Stimulated activated CD4-positive, alpha-beta T cell treated with anti-CD3 and anti-CD28 coated beads, Interleukin-15, amount 100 ng/mL, for 48 hours (primary cell): Measurements from ENCODE around the gene DEK.
"Not testable (repeated sequence)": the region's sequence is repeated elsewhere in the genome, so short reads cannot be mapped to it uniquely, and the experiment has no call there.

Experiments used
- DNase-seq, 2 donors: peaks; one replicate each; pipeline ENCODE4 v3.0.0-alpha.2; 2020; ENCODE audit warnings: low read depth in 2 of 2

Gene DEK, protein sequence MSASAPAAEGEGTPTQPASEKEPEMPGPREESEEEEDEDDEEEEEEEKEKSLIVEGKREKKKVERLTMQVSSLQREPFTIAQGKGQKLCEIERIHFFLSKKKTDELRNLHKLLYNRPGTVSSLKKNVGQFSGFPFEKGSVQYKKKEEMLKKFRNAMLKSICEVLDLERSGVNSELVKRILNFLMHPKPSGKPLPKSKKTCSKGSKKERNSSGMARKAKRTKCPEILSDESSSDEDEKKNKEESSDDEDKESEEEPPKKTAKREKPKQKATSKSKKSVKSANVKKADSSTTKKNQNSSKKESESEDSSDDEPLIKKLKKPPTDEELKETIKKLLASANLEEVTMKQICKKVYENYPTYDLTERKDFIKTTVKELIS

DNA sequence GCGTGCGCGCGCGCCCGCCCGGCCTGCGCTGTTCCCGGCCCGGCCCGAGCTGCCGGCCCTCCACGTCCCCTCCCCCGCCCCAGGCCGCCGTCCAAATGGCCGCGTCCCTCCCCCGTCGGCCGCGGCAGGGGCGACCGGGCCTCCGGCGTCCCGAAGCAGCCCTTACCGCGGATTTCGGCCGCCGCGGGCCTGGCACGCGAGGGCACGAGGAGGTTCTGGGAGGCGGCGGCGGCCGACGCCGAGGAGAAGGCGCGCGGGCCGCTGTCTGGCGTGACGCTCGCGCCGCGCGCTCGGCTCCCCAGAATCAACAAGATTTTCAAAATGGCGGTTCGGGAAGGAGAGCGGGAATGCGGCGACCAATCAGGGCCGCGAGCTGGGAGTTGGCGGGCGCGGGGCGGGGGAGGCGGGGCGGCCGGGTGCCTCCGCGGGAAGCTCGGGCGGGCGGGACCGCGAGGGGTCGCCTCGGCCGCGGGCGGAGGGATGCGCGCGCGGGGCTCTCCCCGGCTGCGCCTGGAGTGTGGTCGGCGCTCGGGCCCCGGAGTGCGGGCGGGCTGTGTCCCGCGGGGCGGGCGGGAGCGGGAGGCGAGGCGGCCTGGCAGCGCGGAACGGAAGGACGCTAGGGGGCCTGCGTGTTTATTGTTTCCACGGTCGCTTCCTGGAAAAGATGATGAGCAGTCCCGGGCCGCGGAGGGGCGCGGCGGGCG is at the start of gene DEK:
Gene DEK (minus strand): TSS at position 312 of the 704 bp plus-strand sequence. CDS start 543 bp downstream, outside the sequence.
- peak; percentile 73 to 74 for DNase-seq

DNA sequence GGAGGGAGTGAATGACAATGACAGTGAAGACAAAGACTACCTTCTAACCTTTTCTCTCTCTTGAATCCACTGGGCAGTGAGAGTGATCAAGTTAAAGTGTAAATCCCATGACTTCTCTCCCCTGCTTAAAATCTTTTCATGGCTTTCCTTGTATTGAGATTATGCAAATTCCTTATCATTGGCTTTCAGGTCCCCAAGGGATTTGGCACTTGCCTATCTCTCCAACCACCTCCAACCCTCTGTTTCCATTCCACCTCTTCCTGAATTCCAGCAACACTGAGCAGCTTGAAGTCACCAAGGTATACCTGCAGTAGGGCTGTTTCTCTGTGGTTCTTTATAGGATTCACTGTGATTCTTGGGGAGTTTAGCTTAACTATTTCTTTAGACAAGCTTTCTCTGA is 48.0 kb upstream of the DEK start:
- no peak for DNase-seq

DNA sequence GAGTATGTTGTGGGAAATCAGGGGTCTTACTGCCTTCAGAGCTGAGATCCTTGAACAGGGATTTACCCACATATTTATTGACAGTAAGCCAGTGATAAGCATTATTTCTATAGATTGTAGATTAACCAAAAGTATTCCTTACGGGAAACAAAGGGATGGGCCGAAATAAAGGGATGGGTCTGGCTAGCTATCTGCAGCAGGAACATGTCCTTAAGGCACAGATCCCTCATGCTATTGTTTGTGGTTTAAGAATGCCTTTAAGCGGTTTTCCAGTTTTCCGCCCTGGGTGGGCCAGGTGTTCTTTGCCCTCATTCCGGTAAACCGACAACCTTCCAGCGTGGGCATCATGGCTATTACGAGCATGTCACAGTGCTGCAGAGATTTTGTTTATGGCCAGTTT is 45.7 kb upstream of the DEK start:
- DNase-seq: not testable (repeated sequence)

DNA sequence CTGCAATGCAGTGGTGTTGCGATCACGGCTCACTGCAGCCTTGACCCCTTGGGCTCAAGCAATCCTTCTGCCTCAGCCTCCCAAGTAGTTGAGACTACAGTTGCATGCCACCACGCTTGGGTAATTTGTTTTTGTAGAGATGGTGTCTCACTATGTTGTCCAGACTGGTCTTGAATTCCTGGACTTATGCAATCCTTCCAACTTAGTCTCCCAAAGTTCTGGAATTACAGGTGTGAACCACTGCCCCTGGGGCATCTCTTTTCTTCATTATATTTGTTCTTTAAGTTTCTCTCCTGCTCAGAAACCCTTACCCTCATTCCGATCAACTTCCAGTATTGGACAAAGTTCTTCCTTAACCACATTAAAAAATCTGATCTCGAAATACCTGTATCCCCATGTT is 44.7 kb upstream of the DEK start:
- no peak for DNase-seq

- DNase-seq: no peak
Measured at GRCh38 chr6:18308070-18308735, 43.9 kb upstream of the DEK start.

DNA sequence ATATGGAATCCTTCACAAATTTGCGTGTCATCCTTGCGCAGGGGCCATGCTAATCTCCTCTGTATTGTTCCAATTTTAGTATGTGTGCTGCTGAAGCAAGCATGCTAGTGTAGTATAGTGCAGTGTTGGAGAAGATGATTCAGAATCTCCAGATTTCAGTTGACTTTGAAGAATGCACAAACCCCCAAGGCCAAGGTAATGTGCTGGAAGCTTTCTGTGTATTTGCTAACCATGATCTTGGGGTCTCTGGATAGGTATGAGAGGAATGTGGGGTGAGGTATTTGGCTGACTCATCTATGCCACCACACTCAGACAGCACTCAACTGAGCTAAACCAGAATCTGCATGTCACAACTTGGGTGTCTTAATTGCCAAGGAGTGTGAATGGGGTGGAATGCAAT is 42.6 kb upstream of the DEK start:
- DNase-seq: no peak

- DNase-seq: no peak
Measured at GRCh38 chr6:18302561-18303439, 38.5 kb upstream of the DEK start.

DNA sequence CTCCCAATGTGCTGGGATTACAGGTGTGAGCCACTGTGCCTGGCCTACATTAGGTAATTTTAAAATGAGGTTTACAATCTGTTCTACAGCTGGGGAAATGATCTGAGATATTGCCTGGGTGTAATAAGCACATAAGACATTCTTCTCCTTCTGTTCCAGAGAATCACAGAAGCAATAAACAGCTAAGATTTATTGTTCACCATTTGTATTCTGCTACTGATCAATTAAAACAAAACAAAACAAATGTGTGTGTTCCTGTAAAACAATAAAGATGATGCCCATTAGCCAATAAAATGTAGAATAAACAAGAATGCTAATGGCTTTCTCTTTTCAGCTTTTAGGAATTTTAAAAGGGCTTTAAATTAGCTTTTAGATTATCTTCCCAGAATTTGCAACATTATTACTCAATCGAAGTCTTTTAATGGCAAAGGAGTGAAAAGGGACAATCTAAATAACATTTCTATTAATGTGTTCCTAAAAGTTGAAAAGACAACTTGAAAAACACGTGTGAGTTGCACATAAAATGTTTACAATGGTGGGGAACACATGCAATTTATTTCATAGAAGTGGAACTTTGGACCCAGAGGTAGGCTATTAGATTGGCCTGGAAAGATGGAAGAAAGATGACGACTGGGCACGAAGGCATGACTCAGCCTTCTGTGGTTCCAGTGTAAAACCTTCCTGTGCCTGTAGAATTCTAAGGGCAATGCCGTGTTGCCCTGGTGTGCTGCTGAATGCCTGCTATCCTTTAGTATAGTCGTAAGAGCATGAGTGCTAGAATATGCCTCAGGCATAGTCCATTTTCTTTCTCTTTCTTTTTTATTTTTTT is 29.0 kb upstream of the DEK start:
- DNase-seq: no peak

DNA sequence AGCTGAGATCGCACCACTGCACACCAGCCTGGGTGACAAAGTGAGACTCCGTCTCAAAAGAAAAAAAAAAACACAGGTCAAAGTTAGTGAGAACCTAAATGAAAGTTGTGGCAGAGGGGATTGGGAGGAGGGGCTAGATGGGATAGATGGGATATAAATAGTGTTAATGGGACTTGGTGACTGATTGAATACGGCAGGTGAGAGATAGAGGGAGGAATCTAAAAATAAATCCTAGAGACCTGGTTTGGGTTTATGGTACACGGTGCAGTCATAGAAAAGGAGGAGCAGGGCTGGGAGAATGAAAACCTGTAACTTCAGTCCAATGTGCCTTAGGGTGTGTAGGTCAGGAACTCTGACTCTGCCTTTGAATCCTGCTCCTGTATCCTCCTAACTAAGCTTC is 25.0 kb upstream of the DEK start:
- DNase-seq: no peak

GRCh38 chr6:18284261-18284660 is 19.9 kb upstream of the DEK start:
- DNase-seq: no peak

DNA sequence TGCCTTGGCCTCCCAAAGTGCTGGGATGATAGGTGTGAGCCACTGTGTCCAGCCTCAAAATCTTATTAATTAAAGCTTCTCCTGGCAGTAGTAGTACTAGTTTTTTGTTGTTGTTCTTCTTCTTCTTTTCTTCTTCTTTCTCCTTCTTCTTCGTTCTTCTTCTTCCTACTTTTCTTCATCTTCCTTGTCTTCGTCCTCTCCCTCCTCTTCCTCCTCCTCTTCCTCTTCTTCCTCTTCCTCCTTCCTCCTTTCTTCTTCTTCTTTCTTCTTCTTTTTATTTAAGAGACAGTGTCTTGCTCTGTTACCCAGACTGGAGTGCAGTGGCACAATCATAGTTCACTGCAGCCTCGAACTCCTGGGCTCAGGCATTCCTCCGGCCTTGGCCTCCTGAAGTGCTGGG is 17.2 kb upstream of the DEK start:
- DNase-seq: no peak

DNA sequence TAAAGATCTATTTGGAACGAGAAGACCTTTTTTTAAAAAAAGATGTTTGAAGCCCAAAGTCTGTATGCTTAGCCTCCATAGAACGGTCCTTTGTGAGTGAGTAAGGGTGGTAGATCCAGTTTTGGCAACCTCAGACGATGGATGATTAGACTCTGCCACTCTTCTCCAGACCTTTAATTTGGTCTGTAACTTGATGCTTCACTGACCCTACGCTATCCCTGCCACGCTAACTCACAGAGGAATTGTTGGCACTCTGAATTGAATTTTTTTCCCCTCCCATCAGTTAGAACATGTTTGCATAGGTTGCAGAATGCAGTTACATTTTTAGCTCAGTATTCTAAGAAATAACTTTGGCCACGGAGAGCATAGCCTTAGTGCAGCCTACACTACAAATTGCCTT is 15.8 kb upstream of the DEK start:
- no peak for DNase-seq

DNA sequence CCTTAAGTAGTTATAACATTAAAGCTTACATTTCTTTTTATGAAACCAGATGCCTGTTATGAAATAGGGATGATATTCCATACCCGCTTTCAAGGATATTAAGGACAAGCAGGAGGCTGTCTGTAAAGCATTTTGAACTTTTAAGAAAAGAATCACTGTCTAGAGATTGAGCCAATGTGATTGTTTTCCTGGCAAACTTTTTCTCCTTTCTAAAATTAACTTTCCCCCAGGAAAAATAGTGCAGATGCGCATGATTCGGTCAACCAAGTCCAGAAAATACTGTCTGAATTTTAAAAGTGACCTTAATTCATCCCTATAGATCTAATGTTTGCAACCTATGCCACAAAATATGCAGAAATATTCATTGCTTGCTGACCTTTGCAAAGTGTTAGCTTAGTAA is 15.1 kb upstream of the DEK start:
- no peak for DNase-seq

DNA sequence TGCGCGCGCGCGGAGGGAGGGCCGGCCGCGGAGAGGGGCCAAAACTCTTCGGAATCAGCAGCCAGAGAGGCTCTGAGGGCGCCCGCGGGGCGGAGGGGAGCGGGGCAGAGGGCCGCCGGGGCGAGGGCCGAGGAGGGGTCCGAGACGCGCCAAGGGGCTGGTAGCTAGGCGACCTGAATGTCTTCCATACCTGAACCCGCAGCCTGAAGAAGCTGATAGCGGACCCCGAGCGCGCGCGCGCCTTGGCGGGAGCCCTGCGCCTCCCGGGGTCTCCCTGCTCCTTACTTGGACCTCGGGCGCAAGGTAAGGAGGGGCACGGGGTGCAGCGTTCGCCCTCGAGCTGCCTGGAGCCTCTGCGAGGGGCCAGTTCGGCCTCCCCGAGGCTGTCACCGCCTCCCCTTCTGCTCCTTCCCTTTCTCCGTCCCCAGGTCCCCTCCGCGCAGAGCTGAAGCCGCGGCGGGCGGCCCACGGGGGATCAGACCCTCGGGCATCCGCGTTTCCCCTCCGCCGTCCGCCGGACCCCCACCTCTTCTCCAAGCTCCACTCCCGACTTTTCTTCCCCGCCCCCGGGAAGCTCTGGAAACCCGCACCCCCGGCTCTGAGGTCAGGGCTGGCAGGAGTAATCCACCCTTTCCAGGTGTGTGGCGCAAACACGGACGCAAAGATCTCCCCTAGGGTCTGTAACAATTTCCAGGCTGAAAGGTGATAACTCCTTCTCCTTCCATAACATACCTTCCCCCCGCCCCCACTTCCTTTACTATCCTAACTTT is 13.1 kb upstream of the DEK start:
- no peak for DNase-seq

DNA sequence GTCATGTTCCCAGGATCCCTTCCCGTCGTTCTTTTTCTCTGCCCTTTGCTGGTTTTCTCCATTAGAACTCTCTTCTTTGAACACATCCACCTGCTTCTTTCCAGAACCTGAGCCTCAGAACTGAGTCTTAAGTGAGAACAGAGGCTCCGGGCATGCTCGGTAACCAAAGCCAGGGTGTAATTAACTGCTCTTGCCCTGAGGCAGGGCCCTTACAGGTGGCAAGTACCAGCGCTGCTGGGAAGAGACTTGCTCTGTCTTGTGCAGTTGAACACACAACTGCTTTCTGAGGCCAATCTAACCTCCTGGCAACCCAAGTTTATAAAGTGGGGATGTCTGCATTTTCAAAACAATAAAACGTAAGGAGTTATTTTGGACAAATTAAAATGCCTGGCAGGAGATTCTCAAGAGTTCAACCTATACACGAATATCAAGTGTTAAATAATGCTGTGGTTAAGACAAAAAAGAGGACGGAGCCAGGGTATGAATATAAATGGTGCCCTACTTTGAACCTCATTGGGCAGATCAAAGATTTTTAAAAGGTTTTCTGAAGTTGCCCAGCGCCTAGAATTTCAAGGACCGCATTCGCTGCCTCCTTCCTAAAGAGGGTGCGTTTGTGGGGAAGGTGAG is 12.4 kb upstream of the DEK start:
- DNase-seq: no peak

DNA sequence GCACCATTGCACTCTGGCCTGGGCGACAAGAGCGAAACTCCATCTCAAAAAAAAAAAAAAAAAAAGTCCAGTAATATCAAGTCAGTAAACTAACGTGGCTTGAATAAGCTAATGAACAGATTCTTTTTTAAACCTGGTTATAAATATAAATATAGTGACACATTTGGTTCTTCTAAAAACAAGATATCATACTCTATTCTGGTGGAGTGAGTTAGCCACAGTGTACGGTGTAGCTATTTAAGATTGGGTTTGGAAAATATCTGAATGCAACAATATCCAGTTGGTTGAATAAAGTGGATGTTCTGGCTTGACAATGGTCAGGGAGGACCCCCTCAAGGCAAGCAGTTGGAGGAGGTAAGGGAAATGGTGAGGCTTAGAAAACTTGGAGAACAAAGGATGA is 5.9 kb upstream of the DEK start:
- DNase-seq: no peak

DNA sequence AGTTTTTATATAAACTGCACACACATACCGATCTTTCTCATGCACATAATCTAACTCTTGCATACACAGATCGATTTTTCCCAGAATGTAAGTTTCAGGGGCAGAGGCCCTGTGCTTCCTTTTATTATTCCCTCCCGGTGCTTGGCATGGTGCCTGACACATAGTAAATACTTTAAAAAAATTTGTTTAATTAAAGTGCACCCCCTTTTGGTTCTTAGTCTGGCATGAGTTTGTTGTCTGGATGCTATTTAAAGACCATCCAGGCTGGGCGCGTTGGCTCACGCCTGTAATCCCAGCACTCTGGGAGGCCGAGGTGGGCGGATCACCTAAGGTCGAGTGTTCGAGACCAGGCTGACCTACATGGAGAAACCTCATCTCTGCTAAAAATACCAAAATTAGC is 5.4 kb upstream of the DEK start:
- no peak for DNase-seq

DNA sequence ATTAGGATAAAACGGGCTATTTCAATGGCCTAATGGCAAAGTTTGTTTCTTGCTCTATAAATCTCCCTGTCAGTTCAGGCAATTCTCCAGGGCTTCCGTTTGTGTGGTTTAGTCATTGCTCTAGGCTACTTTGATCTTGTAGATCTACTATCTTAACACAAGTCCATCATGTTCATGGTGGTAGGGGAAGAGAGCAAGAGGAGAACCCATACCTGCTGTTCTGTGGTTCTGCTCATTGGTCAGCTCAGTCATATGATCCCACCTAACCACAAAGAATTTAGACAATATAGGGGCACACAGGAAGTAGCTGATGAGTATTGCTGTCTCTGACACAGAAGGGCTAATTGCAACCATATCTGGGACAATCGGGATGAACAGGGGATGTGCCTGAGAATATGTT is 4.9 kb upstream of the DEK start:
- DNase-seq: no peak

DNA sequence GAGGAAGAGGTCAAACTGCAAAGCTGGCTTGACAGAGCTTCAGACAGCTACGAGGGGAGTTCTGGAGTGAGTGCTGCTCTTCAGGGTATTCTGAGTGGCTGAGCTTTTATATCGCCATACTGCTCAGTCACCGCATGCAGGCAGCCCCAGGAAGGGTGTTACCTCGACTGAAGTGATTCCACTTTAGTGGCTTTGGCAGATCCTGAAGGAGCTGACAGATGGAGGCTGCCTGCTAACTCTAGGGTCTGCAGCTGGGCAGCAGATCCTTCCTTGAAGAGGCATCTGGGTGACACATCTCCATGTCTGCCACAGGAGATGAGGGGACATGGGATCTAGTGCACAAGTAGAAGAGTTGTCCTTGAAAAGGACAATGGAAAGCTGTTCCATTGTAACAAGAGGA is 3.7 kb upstream of the DEK start:
- DNase-seq: no peak

- DNase-seq: no peak
Measured at GRCh38 chr6:18266523-18266912, 2.2 kb upstream of the DEK start.
